GM18907 (cell line): Measurements from ENCODE around the gene STAB1.
"Not testable (repeated sequence)": the region's sequence is repeated elsewhere in the genome, so short reads cannot be mapped to it uniquely, and the experiment has no call there.

Experiments used
- ATAC-seq: cut with Tn5 transposase; IDR thresholded peaks from one replicate; pipeline ENCODE4 v1.9.1; 2021; ENCODE audit warnings: mild to moderate bottlenecking, moderate library complexity; ENCODE audit not compliant: unreplicated experiment

Gene STAB1

DNA sequence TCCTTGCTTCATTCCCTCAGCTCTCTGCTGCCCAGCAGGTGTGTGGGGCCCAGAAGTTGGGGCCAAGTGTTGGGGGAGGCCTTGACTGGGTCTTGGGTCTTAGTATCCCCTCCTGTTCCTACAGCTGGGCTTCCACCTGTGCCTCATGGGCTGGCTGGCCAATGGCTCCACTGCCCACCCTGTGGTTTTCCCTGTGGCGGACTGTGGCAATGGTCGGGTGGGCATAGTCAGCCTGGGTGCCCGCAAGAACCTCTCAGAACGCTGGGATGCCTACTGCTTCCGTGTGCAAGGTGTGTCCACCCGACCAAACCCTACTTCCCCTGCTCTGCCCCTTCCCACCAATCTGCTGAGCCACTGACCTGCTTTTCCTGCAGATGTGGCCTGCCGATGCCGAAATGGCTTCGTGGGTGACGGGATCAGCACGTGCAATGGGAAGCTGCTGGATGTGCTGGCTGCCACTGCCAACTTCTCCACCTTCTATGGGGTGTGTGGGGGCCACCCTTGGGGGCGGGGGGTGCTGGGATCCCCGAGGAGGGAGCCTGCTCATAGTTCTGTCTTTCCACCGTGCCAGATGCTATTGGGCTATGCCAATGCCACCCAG, 27.6 kb downstream of the STAB1 start:
- no peak for ATAC-seq

DNA sequence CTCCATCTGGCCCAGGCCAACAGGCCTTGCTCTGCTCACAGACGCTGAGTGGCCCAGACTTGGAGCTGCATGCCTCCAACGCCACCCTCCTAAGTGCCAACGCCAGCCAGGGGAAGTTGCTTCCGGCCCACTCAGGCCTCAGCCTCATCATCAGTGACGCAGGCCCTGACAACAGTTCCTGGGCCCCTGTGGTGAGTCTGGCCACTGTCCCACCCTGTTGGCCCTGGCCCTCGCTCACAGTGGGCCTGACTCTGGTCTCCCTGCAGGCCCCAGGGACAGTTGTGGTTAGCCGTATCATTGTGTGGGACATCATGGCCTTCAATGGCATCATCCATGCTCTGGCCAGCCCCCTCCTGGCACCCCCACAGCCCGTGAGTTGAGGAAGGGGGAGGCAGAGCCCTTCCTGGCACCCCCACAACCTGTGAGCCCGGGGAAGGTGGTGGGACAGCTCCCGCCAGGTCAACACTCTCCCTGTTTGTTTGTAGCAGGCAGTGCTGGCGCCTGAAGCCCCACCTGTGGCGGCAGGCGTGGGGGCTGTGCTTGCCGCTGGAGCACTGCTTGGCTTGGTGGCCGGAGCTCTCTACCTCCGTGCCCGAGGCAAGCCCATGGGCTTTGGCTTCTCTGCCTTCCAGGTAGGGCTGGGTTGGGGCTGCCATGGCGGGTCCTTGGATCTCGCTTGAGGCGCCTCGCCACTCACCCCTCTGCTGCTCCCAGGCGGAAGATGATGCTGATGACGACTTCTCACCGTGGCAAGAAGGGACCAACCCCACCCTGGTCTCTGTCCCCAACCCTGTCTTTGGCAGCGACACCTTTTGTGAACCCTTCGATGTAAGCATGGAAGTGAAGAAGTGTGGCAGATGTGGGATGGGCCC, 28.5 kb downstream of the STAB1 start:
- no peak for ATAC-seq

DNA sequence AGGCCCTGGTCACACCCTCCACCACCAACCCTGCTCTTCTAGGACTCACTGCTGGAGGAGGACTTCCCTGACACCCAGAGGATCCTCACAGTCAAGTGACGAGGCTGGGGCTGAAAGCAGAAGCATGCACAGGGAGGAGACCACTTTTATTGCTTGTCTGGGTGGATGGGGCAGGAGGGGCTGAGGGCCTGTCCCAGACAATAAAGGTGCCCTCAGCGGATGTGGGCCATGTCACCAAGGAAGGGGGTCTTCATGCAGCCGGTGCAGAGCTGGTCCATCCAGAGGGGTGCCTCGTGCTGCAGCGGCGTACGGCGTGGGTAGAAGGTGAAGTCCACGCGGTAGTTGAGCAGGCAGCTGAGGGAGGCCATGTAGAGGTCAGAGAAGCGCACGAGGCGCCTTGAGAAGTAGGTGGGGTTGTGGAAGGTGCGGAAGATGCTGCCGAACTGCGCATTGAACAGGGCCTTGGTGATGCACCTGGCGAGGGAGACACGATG, 29.2 kb downstream of the STAB1 start:
- no peak for ATAC-seq

DNA sequence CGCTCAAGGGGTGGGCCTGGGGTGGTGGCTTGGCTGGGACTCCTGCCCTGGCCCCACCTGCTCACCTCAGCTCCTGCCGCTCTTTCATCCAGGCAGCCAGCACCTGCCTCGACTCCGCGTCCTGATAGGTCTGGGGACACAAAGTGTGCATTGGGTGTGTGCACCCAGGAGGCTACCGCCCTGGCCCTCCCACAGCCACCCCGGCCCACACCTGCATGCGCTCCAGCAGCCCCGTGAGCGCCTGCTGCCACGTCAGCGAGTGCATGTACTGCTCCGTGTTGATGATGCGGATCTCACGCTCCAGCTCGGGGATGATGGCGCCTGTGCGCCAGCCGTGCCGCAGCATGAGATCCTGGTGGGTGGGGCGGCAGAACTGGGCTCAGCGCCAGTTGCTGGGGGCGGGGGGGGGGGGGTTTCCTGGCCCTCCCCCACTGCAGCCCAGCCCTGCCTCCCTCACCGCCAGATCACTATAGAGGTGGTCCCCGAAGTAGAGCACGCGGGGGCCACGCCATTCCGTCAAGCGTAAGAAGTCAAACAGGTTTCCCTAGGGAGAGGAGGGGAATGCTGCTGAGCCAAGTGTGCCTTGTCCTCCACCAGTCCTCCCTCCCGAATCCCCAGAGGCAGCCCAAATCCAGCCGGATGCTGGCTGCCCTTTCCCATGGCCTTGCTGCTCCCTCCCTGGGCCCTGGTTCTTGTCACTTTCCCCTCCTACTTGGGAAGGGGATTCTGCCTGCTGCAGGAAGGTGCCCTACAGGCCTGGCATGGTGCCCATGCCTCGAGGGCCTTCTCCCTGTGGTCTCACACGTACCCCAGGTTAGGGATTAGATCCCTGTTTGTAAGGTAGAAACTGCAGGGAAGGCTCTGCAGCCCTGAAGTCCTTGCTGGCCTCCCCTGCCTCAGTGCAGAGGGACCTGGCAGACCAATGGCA, 29.9 kb downstream of the STAB1 start:
- ATAC-seq: no peak

DNA sequence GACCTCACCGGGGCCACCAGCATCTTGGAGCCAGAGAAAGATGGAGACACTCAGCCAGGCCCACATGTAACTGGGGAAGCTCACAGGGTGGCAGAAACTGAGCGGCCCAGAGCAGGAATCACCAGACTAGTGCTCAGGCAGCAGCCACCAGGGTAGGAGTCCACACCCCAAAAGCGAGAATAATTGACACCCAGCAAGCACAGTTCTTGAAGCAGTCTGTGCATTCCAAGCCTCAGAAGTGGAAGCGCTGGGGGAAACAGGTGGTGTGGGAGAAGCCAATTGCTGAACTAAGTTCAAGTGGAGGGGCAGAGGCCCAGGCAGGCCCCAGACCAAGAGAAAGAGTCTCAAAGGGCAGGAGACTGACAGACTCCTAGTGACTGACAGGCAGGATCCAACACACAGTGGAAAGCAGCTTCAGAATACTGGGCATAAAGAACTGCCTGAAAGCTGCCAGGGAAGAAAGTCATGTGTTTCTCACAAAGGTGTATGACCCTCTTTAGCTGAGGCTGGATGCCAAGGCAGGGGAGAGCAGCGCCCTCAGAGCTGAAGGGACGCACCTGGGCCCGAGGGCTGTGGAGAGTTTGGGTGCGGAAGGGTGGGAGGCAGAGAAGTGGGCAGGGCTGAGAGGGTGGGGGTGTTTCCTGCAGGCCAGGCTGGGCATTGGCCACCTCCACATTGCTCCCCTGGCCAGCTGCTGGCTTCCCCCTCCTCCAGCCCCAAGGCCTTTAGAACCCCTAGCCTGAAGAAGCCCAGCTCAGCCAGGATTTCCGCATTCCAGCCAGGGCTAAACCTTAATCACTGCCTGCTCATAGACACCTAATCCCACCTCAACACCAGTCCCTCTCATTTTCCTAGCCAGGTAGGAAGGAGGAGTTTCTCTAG, 30.8 kb downstream of the STAB1 start:
- ATAC-seq: no peak

DNA sequence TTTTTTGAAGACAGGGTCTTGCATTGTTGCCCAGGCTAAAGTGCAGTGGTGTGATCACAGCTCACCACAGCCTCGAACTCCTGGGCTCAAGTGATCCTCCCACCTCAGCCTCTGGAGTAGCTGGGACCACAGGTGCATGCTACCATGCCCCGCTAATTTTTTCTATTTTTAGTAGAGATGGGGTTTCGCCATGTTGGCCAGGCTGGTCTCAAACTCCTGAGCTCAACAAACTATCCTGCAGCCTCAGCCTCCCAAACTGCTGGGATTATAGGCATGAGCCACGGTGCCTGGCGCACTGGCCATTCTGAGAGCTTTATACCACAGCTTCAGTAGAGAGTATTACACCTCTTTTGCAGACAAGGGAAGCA, 31.5 kb downstream of the STAB1 start:
- not testable (repeated sequence) for ATAC-seq

DNA sequence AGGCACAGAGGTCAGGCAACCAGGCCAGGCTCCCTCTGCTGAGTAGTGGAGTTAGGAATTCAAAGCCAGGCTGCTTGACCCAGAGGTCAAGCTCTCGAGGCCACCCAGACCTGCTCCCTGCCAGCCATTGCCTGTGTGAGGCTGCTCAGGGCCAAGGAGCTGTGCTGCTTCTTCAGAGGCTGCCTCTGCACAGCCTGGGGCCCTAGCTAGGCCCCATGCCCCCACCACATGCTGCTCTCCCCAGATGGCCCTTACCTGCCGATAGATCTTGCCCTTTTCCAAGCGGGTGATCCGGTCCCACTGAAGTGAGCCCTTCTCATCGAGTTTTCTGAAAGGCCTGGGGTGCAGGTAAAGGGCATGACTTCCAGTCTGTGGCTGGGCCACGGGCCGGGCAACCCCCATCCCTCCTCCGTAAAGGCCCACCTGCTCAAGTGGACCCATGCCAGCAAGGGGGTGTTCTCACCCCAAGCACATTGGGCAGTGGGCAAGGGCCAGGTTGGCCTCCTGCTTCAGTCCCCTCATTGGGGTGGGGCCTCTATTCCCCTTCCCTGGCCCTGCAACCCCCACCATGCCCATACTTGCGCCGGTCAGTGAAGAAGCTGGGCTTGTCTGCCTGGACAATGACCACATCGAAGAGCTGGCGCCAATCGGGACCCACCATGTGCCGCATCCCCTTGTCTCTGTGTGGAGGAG, 32.0 kb downstream of the STAB1 start:
- no peak for ATAC-seq

DNA sequence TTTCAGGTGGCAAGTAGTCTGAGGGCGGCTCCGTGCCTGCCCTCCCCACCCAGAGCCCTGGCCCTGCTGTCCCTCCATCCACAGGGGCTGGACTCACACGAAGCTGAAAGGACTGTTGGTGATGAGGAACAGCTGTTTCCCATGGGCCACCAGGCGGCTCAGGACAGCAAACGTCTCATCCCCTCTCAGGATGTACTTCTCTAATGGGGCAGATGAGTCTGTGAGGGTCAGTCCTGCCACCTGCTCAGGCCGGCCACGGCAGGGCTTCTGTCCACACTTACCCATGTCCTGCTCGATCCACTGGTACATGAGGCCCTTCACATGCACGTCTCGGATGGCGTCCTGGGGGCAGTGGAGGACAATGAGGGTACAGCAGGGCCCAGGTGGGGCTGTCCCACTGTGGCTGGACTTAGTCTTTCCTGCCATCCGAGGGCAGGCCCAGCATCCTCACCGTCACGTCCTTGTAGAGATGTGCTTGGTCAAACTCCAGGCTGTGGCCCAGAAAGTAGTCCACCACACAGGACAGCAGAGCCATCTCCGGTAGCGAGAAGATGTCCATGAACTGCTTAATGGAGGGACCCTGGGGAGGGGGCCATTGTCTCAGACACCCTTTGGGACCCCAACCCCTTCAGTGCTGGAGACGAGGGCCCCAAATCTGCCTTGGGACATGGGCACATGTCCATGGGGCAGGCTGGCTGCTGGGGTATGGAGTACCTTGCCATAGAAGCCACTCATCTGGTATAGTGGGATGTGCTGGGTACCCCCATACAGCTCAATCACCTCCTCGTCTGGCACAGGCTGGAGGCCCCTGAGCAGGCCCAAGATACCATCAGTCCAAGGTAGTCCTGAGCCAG, 32.8 kb downstream of the STAB1 start:
- ATAC-seq: no peak

DNA sequence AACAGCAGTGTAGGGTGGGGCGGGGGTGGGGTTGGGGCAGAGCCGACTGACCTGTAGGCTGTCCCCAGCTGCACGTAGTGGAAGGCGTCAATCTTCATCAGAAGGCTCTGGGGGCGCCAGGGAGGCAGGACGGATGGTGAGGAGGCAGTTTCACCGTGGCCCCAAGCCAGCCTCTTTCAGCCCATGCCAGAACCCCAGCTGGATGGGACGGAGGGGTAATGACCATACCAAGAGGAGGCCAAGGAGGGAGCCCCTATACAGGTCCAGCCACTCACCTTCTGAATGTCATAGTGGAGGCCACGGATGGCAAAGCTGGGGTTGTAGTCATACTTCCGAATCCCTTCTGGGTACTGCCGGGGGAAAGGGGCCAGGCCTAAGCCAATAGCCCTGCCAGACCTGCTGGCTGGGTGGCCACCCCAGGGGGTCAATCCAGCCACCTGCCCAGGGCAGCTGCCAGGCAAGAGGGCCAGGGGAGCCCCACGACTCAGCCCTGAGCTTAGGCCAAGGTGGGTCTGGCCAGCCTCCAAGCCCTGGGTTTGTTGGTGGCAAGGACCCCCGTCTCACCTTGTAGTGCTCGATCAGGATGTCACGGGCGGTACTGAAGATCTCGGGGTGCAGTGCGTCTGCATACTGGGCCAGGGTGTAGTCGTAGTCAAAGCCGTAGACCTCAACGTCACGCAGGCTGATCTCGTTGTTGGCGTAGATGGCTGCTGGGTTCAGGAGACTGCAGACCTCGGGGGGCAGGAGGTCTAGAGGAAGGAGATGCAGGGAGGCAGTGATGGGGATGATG, 33.6 kb downstream of the STAB1 start:
- no peak for ATAC-seq

DNA sequence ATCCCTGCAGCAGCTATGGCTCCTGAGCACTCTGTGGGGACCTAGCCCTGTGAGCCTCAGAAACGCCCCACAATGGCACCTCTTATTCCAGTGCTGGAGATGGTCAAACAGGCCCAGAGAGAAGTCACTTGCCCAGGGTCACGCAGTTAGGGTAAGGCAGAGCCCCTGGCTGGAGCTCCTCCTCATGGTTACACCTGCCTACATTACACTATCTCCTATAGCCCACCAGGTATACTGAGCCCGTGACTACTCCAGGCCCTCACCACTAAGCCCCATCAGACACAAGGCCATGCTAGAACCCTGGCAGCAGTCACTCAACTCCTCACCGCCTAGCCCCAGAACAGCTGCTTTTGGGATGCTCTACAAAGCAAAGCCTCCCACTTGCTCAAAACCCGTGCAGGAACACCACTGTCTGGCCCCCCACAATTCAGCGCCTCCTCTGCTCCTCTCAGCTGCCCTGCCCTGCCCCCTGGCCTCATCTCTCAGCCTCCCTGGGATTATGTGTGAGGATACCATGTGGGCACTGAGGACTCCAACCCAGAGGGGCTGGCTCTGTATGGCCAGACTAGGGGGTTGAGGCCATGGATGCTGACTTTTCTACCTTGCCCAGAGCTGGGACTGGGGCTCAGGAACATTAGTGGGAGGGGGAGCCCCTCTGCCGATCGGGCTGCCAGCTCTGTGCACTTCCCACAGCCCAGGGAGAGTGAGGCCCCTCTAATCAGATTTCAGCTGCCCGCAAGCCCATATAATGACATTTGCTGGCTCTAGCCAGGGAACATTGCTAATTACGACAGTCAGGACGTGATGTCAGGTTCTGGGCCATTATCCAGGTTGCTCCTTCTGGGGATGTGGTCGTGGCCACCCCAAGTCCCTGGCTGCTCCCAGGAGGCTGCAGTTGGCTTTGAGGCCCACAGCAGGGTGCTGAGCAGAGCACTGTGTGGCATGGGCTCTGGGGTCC, 34.5 kb downstream of the STAB1 start:
- no peak for ATAC-seq

DNA sequence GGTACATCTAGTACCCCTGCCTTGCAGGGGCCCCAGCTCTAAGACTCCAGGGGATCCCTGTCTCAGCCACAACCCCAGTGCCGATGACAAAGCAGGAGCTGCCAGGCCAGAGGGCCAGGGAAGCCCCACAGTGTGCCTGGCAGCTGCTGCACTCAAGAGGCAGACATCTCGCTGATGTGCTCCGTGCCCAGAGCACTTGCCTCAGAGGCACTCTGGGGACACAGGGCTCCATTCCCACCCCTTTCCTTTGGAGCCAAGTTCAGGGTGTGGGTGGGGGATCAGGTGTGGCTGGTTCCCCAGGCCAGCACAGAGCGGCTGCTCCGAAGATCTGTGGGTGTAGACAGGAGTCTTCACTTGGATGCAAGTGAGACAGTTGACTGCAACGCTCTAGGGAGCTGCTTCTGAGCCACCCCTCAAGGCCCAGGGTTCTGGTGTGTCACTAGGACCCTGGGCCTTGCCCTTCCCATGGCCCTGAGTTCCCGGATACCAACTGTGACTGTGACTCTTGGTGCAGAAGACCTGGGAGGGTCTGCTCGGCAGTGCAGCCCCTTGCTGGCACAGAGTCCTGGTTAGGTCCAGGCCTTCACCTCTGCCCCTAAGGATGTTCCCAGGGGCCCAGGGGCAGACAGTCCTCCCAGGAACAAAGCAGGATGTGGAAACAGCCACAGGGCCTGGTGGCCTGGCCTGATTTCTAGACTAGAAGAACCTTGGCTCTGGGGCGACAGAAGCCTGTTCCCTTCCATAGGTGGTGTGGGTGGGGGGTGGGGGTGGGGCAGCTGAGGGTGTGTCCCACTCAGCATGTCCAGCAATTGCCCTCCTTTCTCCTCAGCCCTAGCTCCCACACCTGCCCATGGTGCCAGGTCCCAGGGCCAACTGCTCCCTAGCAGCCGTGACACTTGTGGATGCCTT, 36.0 kb downstream of the STAB1 start:
- ATAC-seq: no peak

DNA sequence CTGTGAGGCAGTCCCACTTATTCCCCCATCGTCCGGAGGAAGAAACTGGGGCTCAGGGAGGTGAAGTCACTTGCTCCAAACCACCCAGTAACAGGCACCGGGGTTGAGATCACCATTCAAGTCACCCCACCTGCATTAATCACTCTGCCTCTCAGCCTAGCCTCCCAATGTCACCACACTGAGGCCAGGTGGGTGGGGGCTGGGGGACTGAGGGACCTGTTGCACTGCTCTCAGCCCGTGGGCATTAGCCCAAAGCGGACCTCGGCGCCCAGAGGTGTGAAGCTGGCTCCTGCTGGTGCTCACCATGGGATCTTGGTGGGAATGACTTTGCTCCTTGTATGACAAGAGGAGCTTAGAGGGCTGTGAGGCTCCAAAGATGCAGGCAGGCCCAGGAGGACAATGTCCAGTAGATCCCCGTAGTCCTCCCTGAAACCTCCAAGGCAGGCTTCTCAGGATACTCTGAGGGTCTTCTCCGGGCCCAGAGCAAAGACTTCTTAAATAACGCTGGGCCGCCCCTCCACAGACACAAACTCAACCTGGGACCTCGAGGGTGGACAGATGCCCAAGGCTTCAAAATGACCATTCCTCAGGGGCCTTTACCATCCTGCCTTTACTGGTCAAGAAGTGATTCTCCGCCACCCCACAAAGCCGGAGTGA, 36.9 kb downstream of the STAB1 start:
- no peak for ATAC-seq

DNA sequence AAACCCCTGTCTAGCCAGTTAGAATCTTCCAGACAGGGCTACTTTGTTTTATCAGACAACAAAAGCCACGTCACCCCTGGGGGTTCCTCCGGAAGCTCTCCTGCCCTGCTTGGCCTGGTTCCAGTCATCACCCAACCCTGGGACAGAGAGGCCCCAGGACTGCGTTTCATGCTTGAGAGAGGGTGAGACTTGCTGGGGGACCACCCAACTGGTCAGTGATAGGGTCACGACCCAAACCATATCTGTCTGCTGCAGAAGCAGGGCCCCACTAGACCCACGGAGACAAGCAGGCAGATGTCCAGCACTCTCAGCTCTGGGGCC, 37.3 kb downstream of the STAB1 start:
- no peak for ATAC-seq

DNA sequence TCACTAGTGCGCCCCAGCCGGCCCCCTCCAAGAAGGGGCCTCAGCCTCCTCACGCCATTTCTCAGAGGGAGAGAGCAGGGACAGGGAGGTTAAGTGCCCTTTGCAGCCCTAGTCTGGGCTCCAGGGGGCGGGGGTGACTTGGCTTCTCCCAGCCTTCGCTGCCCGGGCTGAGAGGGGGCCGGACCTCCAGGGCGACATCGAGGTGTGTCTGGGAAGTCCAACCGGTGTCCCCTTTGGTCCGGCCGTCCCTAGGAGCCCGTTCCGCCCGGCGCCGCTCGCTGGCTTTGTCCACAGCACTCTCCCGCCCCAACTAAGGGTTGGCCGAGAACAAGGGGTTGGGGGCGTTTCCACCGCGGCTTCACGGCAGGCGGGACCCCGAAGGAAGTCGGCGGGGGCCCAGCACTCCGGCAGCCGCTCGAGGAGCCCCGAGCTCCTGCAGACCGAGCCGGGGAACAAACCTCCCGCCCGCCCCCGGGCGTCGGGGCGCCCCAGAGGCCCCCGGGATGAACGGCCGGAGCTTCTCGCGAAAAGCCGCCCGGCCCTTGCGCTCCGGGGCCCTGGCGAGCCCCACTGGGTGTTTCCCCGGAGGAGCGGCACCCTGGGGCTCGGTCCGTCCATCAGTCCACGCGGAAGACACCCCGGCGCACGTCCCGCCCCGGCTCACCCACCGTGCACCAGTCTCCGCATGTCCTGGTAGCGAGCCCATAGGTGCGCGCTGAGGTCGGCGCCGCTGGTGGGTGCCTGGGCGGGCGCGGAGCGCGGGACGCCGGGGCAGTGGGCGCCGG, 37.9 kb downstream of the STAB1 start:
- ATAC-seq: no peak
